ENCODE data around the gene CDKN2D. TPM values are rescaled to one million over a fixed set of nuclear protein-coding genes. Genes with fewer than 3 reads are reported as not detected.
A peak's percentile ranks its signal among the peaks of the same experiment; 100 is the strongest.

Gene CDKN2D
- total RNA-seq, 1 donor from 2014 or later = 3.4 TPM

DNA sequence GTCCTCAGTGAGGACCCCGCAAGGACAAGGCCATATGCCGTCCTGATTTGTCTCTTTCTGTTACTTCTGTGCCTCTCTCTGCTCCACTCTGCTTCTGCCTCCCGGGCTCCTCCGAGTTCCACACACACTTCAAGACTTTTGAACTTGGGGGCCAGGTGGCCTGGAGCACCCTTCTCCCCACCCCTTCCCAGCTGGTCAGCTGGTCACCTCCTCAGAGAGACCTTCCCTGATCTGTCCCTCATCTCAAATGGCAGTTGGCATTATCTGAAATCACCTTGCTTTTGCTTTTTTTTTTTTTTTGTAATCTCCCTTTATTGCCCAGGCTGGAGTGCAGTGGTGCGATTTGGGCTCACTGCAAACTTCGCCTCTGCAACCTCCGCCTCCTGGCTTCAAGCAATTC lies 49.4 kb downstream of the CDKN2D start:
- no peak for TF ChIP-seq EZH2phosphoT487 (IDR thresholded peaks at IDR 0.05)
- TF ChIP-seq, protein P1, sequence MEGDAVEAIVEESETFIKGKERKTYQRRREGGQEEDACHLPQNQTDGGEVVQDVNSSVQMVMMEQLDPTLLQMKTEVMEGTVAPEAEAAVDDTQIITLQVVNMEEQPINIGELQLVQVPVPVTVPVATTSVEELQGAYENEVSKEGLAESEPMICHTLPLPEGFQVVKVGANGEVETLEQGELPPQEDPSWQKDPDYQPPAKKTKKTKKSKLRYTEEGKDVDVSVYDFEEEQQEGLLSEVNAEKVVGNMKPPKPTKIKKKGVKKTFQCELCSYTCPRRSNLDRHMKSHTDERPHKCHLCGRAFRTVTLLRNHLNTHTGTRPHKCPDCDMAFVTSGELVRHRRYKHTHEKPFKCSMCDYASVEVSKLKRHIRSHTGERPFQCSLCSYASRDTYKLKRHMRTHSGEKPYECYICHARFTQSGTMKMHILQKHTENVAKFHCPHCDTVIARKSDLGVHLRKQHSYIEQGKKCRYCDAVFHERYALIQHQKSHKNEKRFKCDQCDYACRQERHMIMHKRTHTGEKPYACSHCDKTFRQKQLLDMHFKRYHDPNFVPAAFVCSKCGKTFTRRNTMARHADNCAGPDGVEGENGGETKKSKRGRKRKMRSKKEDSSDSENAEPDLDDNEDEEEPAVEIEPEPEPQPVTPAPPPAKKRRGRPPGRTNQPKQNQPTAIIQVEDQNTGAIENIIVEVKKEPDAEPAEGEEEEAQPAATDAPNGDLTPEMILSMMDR (IDR thresholded peaks at IDR 0.05) = no peak
- no peak for TF ChIP-seq EZH2 (IDR thresholded peaks at IDR 0.05)
- Mint-ChIP-seq H3K27me3 (ENCODE audit: insufficient read depth, low read depth) (peaks cover 27% of the 10 kb centered on the region), H3K4me1 (peaks cover 32% of the 10 kb centered on the region), H3K36me3 (no peaks in the 10 kb centered on the region), H3K4me3 (peak overlapping the region; percentile 77), H3K9me3 (peaks cover 3% of the 10 kb centered on the region), H3K27ac (no peak overlapping the region)
- Histone ChIP-seq H4K20me1 (ENCODE audit: low read depth) (peaks cover 12% of the 10 kb centered on the region), H3F3A (ENCODE audit: low read depth) (peaks cover 21% of the 10 kb centered on the region), H3K4me3 (no peak overlapping the region), H3K4me1 (peaks cover 21% of the 10 kb centered on the region), H3K4me2 (no peak overlapping the region), H2AFZ (replicated peaks) (no peak overlapping the region), H3K9ac (no peak overlapping the region), H3K27me3 (peaks cover 66% of the 10 kb centered on the region), H3K27ac (no peak overlapping the region), H3K79me2 (ENCODE audit: low read depth) (no peaks in the 10 kb centered on the region), H3K9me3 (ENCODE audit: low read depth) (no peaks in the 10 kb centered on the region), H3K36me3 (no peaks in the 10 kb centered on the region)
- DNase-seq (ENCODE audit: low spot score) = no peak

DNA sequence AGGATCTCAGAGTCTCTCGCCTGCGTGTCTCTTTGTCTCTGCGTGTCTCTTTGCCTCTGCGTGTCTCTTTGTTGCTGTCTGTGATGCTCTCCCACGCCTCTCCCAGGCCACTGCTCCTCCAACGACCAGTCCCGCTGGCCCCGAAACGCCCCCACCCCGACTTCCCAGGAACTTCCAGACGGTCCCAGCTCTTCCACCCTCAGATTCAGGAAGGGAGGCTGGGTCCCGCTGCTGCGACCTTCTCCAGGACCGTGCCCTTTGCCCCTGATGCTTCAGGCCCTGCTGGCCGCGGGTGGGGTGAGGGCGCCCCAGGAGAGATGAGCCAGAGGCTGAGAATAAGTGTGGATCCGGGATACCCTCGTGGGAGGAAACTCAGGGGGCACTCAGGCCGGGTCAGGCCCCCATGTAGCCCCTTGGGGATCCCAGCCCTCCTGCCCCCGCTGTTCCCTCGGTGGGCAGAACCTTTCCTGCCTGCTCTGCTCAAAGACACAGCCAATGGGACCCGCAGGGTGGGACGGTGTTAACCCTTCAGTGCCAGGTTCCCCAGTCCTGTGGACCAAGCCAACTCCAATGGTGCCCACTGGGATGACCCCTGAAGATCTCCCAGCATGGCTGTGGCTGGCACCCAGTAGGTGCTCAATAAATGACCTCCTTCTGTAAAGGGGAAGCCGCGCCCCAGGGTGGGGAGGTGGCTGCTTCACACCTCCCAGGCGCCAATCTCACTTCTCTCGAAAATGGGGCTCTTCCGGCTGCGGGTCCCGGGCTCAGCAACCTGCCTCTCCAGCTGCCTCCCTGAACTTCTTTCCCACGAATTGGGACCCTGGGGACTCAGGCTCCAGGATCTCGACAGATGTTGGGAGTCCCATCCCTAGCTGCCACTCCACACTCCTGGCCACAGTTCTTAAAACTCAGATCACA lies 50.1 kb downstream of the CDKN2D start:
- Mint-ChIP-seq H3K9me3 (peaks cover 3% of the 10 kb centered on the region), H3K27ac (peak overlapping the region; percentile 66), H3K4me3 (peak overlapping the region; percentile 77), H3K36me3 (no peaks in the 10 kb centered on the region), H3K27me3 (ENCODE audit: insufficient read depth, low read depth) (peaks cover 27% of the 10 kb centered on the region), H3K4me1 (peaks cover 32% of the 10 kb centered on the region)
- H3K4me3 ChIP-seq = peak overlapping the region; percentile 44
- TF ChIP-seq EZH2 (IDR thresholded peaks at IDR 0.05) (no peak), EZH2phosphoT487 (IDR thresholded peaks at IDR 0.05) (no peak)
- TF ChIP-seq, protein P1 (IDR thresholded peaks at IDR 0.05) = no peak
- no peaks in the 10 kb centered on the region for H3K36me3 ChIP-seq
- H3K4me1 ChIP-seq = peaks cover 21% of the 10 kb centered on the region
- peaks cover 15% of the 10 kb centered on the region for H4K20me1 ChIP-seq (ENCODE audit: low read depth)
- peak overlapping the region; percentile 76 for H3K4me2 ChIP-seq
- peaks cover 74% of the 10 kb centered on the region for H3K27me3 ChIP-seq
- H3K79me2 ChIP-seq (ENCODE audit: low read depth) = no peaks in the 10 kb centered on the region
- peak; percentile 23 for DNase-seq (ENCODE audit: low spot score)
- H3K9ac ChIP-seq = no peak overlapping the region
- H3K27ac ChIP-seq = no peak overlapping the region
- H3K9me3 ChIP-seq (ENCODE audit: low read depth) = no peaks in the 10 kb centered on the region
- H2AFZ ChIP-seq (replicated peaks) = peak overlapping the region; percentile 37
- H3F3A ChIP-seq (ENCODE audit: low read depth) = peaks cover 26% of the 10 kb centered on the region

DNA sequence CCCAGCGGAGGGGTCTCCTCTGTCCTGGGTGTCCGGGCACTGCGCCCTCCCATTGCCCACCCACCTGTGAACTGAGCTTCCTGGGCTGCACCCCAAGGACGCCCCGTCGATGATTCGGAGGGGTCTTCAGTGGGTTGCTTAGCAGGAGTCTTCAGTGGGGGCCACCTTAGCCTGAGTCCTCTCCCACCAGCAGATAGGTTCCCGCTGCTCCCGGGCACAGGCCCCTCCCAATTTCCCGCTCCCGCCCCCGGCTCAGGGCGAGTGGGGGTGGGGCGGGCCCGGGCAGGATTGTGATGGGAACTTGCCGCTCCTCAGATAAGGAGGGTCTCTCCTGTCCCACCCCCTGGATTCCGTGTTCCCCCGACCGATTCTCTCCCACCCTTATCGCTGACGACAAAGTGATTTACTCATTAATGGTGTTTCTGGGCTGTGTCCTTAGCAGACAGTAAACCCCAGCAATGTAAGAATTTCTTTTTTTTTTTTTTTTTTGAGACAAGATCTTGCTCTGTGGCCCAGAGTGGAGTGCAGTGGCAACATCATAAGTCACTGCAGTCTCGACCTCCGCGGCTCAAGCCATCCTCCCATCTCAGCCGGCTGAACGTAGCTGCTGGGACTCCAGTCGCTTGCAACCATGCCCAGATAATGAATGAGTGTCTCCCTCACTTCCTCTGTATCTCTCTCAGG lies 50.9 kb downstream of the CDKN2D start:
- peaks cover 3% of the 10 kb centered on the region for H3K9me3 Mint-ChIP-seq
- peaks cover 82% of the 10 kb centered on the region for H3K27me3 ChIP-seq
- H3K4me3 ChIP-seq = peak overlapping the region; percentile 44
- peaks cover 21% of the 10 kb centered on the region for H3K4me1 ChIP-seq
- H3K36me3 Mint-ChIP-seq = no peaks in the 10 kb centered on the region
- peak overlapping the region; percentile 66 for H3K27ac Mint-ChIP-seq
- peaks cover 22% of the 10 kb centered on the region for H4K20me1 ChIP-seq (ENCODE audit: low read depth)
- no peak overlapping the region for H3K27ac ChIP-seq
- peaks cover 34% of the 10 kb centered on the region for H3K4me1 Mint-ChIP-seq
- peak overlapping the region; percentile 76 for H3K4me2 ChIP-seq
- H3K9me3 ChIP-seq (ENCODE audit: low read depth) = no peaks in the 10 kb centered on the region
- no peaks in the 10 kb centered on the region for H3K79me2 ChIP-seq (ENCODE audit: low read depth)
- TF ChIP-seq EZH2phosphoT487 (IDR thresholded peaks at IDR 0.05) = peak; percentile 10
- TF ChIP-seq, protein P1 (IDR thresholded peaks at IDR 0.05) = no peak
- peak; percentile 60 for TF ChIP-seq EZH2 (IDR thresholded peaks at IDR 0.05)
- no peak overlapping the region for H3K9ac ChIP-seq
- peak overlapping the region; percentile 63 for H2AFZ ChIP-seq (replicated peaks)
- DNase-seq (ENCODE audit: low spot score) = peak; percentile 39
- no peaks in the 10 kb centered on the region for H3K36me3 ChIP-seq
- H3K27me3 Mint-ChIP-seq (ENCODE audit: insufficient read depth, low read depth) = peaks cover 33% of the 10 kb centered on the region
- peaks cover 31% of the 10 kb centered on the region for H3F3A ChIP-seq (ENCODE audit: low read depth)
- H3K4me3 Mint-ChIP-seq = peak overlapping the region; percentile 76
